Fibroblast of villous mesenchyme (primary cell): ENCODE data around the gene OGFOD3. TPM values are rescaled to one million over a fixed set of nuclear protein-coding genes. Genes with fewer than 3 reads are reported as not detected.

Experiments
- DNase-seq: peaks from one replicate; pipeline ENCODE4 v3.0.0-alpha.2; 2010; ENCODE audit warnings: low read depth
- H3K4me3 ChIP-seq: 2 replicates; pipeline ENCODE4 v1.5.1; 2011; ENCODE audit warnings: low read depth, mild to moderate bottlenecking, low read length
- CTCF ChIP-seq: IDR thresholded peaks from 2 replicates; pipeline ENCODE4 v1.5.1; 2012; ENCODE audit warnings: low read depth, mild to moderate bottlenecking, low read length; ENCODE audit not compliant: insufficient read depth
- total RNA-seq: library from RNA; depleted of rRNA; stranded (reverse); fragments of >200 nt; gene quantifications from 2 replicates; pipeline ENCODE4 v1.2.3, GENCODE V29; 2012

Gene OGFOD3
- total RNA-seq, 1 donor: 20.7 TPM

- no peak for DNase-seq
- no peak for TF ChIP-seq CTCF
Measured at GRCh38 chr17:82354804-82355308, 63.5 kb downstream of the OGFOD3 start.

GRCh38 chr17:82353484-82353883 is 64.9 kb downstream of the OGFOD3 start:
- DNase-seq: no peak
- no peak overlapping the region for H3K4me3 ChIP-seq
- no peak for TF ChIP-seq CTCF

More at GRCh38 chr17:82354804-82355308, 63.5 kb downstream of the OGFOD3 start:
- no peak overlapping the region for H3K4me3 ChIP-seq

GRCh38 chr17:82351713-82352488 is 66.5 kb downstream of the OGFOD3 start:
- H3K4me3 ChIP-seq: no peak overlapping the region
- DNase-seq: peak; percentile 91
- TF ChIP-seq CTCF: peak; percentile 88

- TF ChIP-seq CTCF: no peak
- H3K4me3 ChIP-seq: no peak overlapping the region
- peak; percentile 19 for DNase-seq
Measured at GRCh38 chr17:82351254-82351712, 67.1 kb downstream of the OGFOD3 start.

- no peak overlapping the region for H3K4me3 ChIP-seq
- DNase-seq: no peak
- no peak for TF ChIP-seq CTCF
Measured at GRCh38 chr17:82350182-82351030, 68.0 kb downstream of the OGFOD3 start.

GRCh38 chr17:82349287-82349701 is 69.1 kb downstream of the OGFOD3 start:
- peak; percentile 92 for DNase-seq
- TF ChIP-seq CTCF: no peak
- no peak overlapping the region for H3K4me3 ChIP-seq
